HEK293 (cell line): ENCODE results near the gene TMEM88.

ENCODE experiments used
- ZBTB49 ChIP-seq: fragments of 450-650 bp; formaldehyde crosslinking; IDR thresholded peaks from 2 replicates; pipeline ENCODE4 v1.5.1; 2016; ENCODE audit warnings: missing biosample characterization, missing genetic modification characterization, low read depth
- ZNF76 ChIP-seq: fragments of 450-650 bp; formaldehyde crosslinking; IDR thresholded peaks from 2 replicates; pipeline ENCODE4; 2016; ENCODE audit warnings: low read depth, missing biosample characterization, missing genetic modification characterization, borderline replicate concordance

GRCh38 chr17:7818026-7818425 lies 36.8 kb upstream of the TMEM88 start:
- TF ChIP-seq ZNF76 (tag by site-specific recombination), result no peak
- no peak for TF ChIP-seq ZBTB49 (tag by site-specific recombination)
